HS-5 (cell line): ENCODE data around the gene HPSE2.
"Not testable (repeated sequence)": the region's sequence is repeated elsewhere in the genome, so short reads cannot be mapped to it uniquely, and the experiment has no call there.

ENCODE experiments used
- DNase-seq: peaks from one replicate; pipeline ENCODE4 v3.0.0-alpha.2; 2012; ENCODE audit warnings: low read depth

HPSE2 gene

GRCh38 chr10:98563811-98564210 is 671.8 kb downstream of the HPSE2 start:
- DNase-seq, result no peak

- DNase-seq, result no peak
Measured at GRCh38 chr10:98560565-98560964, 675.1 kb downstream of the HPSE2 start.

GRCh38 chr10:98556061-98556460 is 679.6 kb downstream of the HPSE2 start:
- no peak for DNase-seq

- DNase-seq, result no peak
Measured at GRCh38 chr10:98555021-98555619, 680.5 kb downstream of the HPSE2 start.

GRCh38 chr10:98541561-98541960 is 694.1 kb downstream of the HPSE2 start:
- DNase-seq, result not testable (repeated sequence)

- no peak for DNase-seq
Measured at GRCh38 chr10:98539578-98539977, 696.1 kb downstream of the HPSE2 start.

GRCh38 chr10:98538472-98538871 is 697.2 kb downstream of the HPSE2 start:
- no peak for DNase-seq

- no peak for DNase-seq
Measured at GRCh38 chr10:98536551-98536950, 699.1 kb downstream of the HPSE2 start.

- peak; percentile 16 for DNase-seq
Measured at GRCh38 chr10:98533746-98534445, 701.8 kb downstream of the HPSE2 start.

- no peak for DNase-seq
Measured at GRCh38 chr10:98533241-98533640, 702.4 kb downstream of the HPSE2 start.

GRCh38 chr10:98528805-98529183 is 706.9 kb downstream of the HPSE2 start:
- DNase-seq, result no peak

- DNase-seq, result peak; percentile 30
Measured at GRCh38 chr10:98528166-98528804, 707.4 kb downstream of the HPSE2 start.

GRCh38 chr10:98525969-98526368 is 709.7 kb downstream of the HPSE2 start:
- no peak for DNase-seq

GRCh38 chr10:98524124-98524523 is 711.5 kb downstream of the HPSE2 start:
- no peak for DNase-seq

GRCh38 chr10:98519841-98520240 is 715.8 kb downstream of the HPSE2 start:
- DNase-seq, result no peak

- no peak for DNase-seq
Measured at GRCh38 chr10:98517672-98518071, 718.0 kb downstream of the HPSE2 start.

GRCh38 chr10:98516352-98516751 is 719.3 kb downstream of the HPSE2 start:
- DNase-seq, result no peak

- DNase-seq, result no peak
Measured at GRCh38 chr10:98513704-98514103, 721.9 kb downstream of the HPSE2 start.

GRCh38 chr10:98511876-98512275 is 723.8 kb downstream of the HPSE2 start:
- no peak for DNase-seq

GRCh38 chr10:98510412-98510995 is 725.1 kb downstream of the HPSE2 start:
- DNase-seq, result no peak

- no peak for DNase-seq
Measured at GRCh38 chr10:98509745-98510144, 725.9 kb downstream of the HPSE2 start.

GRCh38 chr10:98502535-98502934 is 733.1 kb downstream of the HPSE2 start:
- not testable (repeated sequence) for DNase-seq

GRCh38 chr10:98492763-98493162 is 742.9 kb downstream of the HPSE2 start:
- DNase-seq, result no peak
